Measurements from ENCODE around the gene ITGAE.
A peak's percentile ranks its signal among the peaks of the same experiment; 100 is the strongest.

DNA sequence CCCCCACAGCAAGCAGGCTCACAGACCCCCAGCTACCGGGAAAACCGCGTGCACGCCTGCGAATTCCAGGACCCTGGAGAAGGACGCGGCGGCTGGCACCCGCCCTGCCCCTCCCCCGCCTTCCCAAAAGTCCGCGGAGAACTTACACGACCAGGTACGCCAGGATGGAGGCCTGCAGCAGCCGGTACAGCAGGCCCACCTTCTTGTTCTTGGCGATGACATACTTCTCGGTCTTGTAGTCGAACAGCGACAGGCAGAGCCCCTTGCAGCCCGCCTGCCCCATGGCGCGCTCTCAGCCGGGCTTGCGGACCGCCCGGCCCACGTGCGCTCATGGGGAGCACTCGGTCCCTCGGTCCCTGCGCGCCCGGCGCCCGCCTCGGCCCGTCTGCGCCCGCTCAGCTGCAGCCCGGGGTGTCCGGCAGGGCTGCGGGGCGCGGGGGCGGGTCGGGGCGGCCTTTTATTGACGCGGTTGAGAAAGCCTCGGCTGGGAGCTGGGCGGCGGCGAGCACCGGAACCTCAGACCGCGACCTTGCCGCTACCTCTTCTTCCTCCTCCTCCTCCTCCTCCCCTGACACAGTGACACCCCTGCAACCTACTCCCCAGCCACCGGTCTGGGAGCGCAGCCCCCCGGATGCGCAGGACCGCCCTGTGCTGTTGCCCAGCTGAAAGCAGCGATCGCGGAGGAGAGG, 105.1 kb downstream of the ITGAE start, which contains the start of gene P2RX5:
- TF ChIP-seq, protein P1, sequence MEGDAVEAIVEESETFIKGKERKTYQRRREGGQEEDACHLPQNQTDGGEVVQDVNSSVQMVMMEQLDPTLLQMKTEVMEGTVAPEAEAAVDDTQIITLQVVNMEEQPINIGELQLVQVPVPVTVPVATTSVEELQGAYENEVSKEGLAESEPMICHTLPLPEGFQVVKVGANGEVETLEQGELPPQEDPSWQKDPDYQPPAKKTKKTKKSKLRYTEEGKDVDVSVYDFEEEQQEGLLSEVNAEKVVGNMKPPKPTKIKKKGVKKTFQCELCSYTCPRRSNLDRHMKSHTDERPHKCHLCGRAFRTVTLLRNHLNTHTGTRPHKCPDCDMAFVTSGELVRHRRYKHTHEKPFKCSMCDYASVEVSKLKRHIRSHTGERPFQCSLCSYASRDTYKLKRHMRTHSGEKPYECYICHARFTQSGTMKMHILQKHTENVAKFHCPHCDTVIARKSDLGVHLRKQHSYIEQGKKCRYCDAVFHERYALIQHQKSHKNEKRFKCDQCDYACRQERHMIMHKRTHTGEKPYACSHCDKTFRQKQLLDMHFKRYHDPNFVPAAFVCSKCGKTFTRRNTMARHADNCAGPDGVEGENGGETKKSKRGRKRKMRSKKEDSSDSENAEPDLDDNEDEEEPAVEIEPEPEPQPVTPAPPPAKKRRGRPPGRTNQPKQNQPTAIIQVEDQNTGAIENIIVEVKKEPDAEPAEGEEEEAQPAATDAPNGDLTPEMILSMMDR (IDR thresholded peaks at IDR 0.05), result no peak
- peak in 1 of 4 donors; percentile 30 for TF ChIP-seq POLR2A (IDR thresholded peaks at IDR 0.05)
